Putamen (tissue), 1 donor: Measurements from ENCODE around the gene PTTG1IP2.
A peak's percentile ranks its signal among the peaks of the same experiment; 100 is the strongest.
"Not testable (repeated sequence)": the region's sequence is repeated elsewhere in the genome, so short reads cannot be mapped to it uniquely, and the experiment has no call there.

ENCODE experiments used
- DNase-seq: peaks from one replicate; pipeline ENCODE4 v3.0.0-alpha.2; 2016; ENCODE audit warnings: low spot score

The PTTG1IP2 gene

GRCh38 chr7:90469554-90469953 is at the start of gene PTTG1IP2:
Gene PTTG1IP2 (plus strand): TSS chr7:90469639. CDS start chr7:90469787, 148 bp downstream.
- DNase-seq, result no peak

DNA sequence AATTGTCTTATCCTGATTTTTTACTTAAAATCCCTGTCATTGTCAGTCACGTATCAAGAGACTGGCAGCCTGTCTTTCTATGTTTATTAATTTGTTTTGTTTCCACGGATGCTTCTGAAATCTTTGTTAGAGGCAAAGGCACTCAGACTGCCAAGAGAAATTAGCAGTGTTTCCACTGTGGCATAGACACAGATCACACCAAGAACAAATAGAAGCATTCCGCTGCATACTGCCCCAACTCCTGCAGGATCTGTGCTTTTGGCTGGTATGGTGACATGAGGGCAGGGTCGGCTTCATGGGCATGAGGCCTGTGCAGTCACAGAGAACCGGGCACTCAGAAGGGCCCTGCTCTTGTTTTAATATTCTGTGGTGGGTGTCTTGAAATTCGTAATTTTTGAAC is 47.8 kb upstream of the PTTG1IP2 start:
- DNase-seq, result no peak

DNA sequence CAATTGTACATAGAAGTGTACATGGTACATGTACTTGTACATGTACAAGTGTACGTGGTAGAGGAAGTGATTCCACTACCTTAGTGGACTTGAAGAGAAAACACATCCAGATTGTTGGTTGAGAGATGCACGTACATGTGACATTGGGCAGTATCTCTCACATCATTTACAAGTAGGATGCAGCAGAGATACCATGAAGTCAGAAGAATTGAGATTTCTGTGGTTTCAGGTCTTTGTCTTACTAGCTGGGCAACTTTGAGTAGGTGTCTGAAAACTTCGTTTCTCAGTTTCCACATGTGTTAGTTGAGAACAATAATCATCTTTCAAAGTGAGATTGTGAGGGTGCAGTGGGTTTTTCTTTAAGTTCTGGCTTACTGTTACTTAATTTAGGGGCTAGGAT is 44.7 kb upstream of the PTTG1IP2 start:
- DNase-seq, result no peak

- no peak for DNase-seq
These were observed 44.1 kb upstream of the PTTG1IP2 start for GRCh38 chr7:90425376-90425775.

- no peak for DNase-seq
These were observed 38.6 kb upstream of the PTTG1IP2 start for GRCh38 chr7:90430614-90431460.

DNA sequence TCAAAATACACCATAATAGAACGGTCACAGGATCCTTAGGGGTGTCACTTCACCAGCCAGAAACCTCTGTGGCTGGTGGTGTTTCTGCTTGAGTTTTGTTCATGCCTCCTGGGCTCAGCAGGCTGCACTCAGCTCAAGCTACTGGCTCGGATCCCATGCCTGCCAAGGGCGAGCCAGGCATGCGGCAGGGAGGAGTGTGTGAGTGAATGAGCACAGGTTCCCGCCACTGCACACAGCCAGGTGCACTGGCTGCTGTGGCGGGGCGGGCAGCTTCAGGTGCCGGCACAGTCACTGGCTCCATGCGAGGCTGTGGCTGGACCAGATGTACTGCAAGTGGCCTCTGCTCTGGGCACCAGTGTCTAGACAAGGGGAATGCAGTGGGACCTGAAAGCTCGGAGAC is 36.7 kb upstream of the PTTG1IP2 start:
- no peak for DNase-seq

- DNase-seq, result no peak
These were observed 36.2 kb upstream of the PTTG1IP2 start for GRCh38 chr7:90433221-90433620.

DNA sequence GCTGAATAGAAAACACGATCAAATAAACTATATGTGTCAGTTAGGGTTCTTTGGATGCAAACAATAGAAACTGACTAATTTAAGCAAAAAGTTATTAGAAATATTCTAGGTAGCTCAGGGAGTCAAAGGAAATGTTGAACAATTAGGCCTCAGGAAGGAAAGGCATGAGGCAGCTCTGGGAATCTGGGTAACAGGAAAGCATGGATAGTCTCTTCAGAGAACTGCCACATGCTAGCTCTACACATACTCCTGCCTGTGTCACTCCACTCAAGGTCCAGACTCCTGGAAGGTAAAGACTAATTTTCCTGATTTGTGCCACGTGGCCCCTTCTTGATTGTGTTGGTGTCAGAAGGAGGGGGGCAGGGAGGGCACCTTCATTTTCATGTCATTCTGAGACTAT is 23.8 kb upstream of the PTTG1IP2 start:
- no peak for DNase-seq

DNA sequence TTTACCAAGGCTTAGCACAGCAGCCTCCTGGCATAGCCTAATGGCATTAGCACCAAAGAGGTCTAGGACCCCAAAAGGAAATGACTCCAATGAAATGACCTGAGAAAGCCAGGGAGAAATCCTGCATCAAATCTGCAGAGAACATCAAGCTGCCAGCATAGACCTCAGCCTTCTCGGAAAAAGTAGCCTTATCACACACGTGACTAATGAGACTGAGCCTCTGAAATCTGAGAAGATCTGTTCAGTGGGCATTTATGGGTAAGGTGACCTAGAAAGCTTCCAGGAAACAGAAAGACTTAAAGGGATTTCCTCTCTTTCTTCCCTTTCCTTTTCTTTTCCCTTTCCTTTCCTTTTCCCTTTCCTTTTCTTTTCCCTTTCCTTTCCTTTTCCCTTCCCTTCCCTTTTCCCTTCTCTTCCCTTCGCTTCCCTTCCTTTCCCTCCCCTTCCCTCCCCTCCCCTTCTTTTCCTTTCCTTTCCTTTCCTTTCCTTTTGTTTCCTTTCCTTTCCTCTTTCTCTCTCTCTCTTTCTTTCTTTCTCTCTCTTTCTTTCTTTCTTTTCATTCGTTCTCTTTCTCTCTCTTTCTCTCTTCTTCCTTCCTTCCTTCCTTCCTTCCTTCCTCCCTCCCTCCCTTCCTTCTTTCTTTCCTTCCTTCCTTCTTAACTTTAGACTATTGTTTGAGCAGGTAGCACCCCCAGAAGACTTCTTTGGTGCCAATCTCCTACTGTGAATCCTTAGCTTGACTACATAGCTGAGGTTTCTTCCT is 23.1 kb upstream of the PTTG1IP2 start:
- DNase-seq, result no peak

- DNase-seq, result no peak
These were observed 16.1 kb upstream of the PTTG1IP2 start for GRCh38 chr7:90453259-90453891.

- no peak for DNase-seq
These were observed 15.5 kb upstream of the PTTG1IP2 start for GRCh38 chr7:90453931-90454330.

GRCh38 chr7:90455163-90456030 is 14.0 kb upstream of the PTTG1IP2 start:
- peak; percentile 33 for DNase-seq

- DNase-seq, result no peak
These were observed 11.3 kb upstream of the PTTG1IP2 start for GRCh38 chr7:90458104-90458503.

DNA sequence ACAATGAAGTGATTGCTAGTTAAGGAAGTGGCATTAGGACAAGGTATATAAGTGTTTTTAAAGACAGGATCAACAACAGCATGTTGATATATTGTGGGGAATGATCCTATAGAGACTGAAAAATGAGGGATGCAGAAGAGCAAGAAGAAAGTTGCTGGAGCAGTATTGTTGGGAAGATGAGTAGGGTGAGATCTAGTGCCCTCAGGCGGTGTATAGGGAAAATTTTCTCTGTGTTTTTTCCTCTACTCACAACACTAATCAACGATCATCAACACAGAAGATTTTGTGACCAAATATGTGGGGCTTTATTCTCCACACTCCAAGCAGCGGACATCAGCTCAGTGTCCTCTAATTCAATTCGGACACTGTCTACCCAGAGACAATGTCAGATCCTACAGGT is 9.6 kb upstream of the PTTG1IP2 start:
- no peak for DNase-seq

DNA sequence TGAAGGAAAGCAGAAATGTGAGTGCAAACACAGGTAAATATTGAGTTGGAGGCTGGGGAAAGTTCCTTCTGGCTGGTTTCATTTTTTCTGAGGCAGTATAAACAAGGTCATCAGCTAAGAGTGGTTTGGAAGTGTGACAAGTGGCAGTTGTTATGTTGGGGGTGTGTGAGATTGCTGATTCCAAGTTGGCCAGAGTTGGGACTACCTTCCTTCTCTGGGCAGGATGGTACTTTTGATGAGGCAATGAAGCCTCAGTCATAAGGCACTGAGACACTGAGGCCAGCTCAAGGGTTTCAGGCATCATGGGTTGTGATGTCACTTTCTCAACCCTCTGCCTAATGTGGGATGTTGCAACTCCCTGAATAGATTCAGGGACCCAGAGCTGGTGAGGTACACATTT is 8.2 kb upstream of the PTTG1IP2 start:
- no peak for DNase-seq

GRCh38 chr7:90463151-90463628 is 6.2 kb upstream of the PTTG1IP2 start:
- DNase-seq, result not testable (repeated sequence)

GRCh38 chr7:90465816-90466215 is 3.6 kb upstream of the PTTG1IP2 start:
- no peak for DNase-seq

- no peak for DNase-seq
These were observed 3.5 kb downstream of the PTTG1IP2 start for GRCh38 chr7:90472805-90473540.

GRCh38 chr7:90473814-90474213 is 4.4 kb downstream of the PTTG1IP2 start:
- no peak for DNase-seq

DNA sequence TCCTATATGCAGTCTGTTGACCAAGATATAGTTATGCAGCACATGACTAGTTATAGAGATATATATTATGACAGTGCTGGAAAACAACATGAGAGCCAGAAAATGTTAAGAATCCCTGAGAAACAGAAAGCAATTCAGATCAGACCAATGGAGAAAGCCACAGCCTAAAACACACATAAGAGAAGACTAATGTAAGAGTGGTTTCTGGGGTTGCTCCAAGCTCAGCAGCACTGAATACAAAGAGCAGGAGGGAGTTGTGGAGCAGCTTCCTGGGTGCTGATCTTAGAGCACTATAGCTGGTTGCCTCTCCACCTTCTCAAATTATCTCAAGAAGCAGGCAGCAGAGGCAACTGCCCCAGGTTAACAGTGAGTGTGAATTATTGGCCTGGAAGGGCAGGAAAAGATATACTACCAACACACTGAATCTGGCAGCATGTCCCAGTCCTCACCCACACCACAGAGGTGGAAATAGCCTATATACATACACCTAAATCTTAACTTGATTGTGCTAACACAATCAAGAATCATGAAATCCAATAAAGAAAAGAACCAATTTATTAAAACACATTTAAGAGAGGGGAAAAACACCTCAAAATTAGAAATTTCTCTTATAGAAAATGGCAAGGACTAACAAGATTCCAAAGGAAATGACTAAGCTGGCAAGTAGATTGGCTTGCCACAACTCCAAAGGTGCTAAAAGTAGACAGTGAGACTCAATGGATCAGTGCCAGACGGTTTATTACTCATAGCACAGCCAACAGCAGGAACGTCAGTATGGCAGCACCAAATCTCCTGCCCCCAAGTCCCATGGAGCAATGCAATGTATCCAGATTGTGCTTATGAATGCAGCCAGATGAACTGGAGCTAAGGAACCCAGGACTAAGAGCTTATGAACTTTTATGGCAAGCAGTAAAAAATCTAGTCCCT is 5.1 kb downstream of the PTTG1IP2 start:
- no peak for DNase-seq
